ENCODE results near the gene LRRC58.

The LRRC58 gene

GRCh38 chr3:120280566-120280965, 68.6 kb downstream of the LRRC58 start:
- Histone ChIP-seq H3K27ac (ENCODE audit: low read length) (no peak overlapping the region), H3K4me3 (ENCODE audit: low read length) (no peak overlapping the region), H3K9me3 (ENCODE audit: control insufficient read depth, insufficient read depth, low read length) (no peaks in the 10 kb centered on the region), H3K36me3 (ENCODE audit: control insufficient read depth, insufficient read depth, low read length) (no peaks in the 10 kb centered on the region), H3K27me3 (ENCODE audit: control insufficient read depth, insufficient read depth, low read length) (peaks cover 3% of the 10 kb centered on the region; the same call in 1 of the 2 replicates), H3K4me1 (ENCODE audit: control insufficient read depth, insufficient read depth, low read length) (no peaks in the 10 kb centered on the region)
- WGBS (ENCODE audit: insufficient coverage, insufficient read length), result no CpG with 5 or more reads among the region's 3 CpGs
- DNase-seq (ENCODE audit: low read depth, low spot score), result no peak

- WGBS (ENCODE audit: insufficient coverage, insufficient read length), result no CpG with 5 or more reads among the region's 1 CpG
- H3K27me3 ChIP-seq (ENCODE audit: control insufficient read depth, insufficient read depth, low read length), result peaks cover 3% of the 10 kb centered on the region; the same call in 1 of the 2 replicates
- DNase-seq (ENCODE audit: low read depth, low spot score), result no peak
- H3K9me3 ChIP-seq (ENCODE audit: control insufficient read depth, insufficient read depth, low read length), result no peaks in the 10 kb centered on the region
- no peaks in the 10 kb centered on the region for H3K36me3 ChIP-seq (ENCODE audit: control insufficient read depth, insufficient read depth, low read length)
- H3K4me1 ChIP-seq (ENCODE audit: control insufficient read depth, insufficient read depth, low read length), result no peaks in the 10 kb centered on the region
- no peak overlapping the region for H3K4me3 ChIP-seq (ENCODE audit: low read length)
- no peak overlapping the region for H3K27ac ChIP-seq (ENCODE audit: low read length)
Measured at GRCh38 chr3:120280026-120280425, 69.1 kb downstream of the LRRC58 start.

DNA sequence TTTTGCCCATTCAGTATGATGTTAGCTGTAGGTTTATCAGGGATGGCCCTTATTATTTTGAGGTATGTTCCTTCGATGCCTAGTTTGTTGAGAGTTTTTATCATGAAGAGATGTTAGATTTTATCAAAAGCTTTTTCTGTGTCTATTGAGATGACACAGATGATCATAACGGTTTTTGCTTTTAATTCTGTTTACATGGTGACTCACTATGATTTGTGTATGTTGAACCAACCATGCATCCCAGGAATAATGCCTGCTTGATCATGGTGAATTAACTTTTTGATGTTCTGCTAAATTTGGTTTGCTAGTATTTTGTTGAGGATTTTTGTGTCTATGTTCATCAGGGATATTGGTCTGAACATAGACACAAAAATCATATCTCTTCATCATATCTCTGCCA, 72.4 kb downstream of the LRRC58 start:
- Histone ChIP-seq H3K4me3 (ENCODE audit: low read length) (no peak overlapping the region), H3K27me3 (ENCODE audit: control insufficient read depth, insufficient read depth, low read length) (no peaks in the 10 kb centered on the region), H3K9me3 (ENCODE audit: control insufficient read depth, insufficient read depth, low read length) (no peaks in the 10 kb centered on the region), H3K36me3 (ENCODE audit: control insufficient read depth, insufficient read depth, low read length) (no peaks in the 10 kb centered on the region), H3K27ac (ENCODE audit: low read length) (no peak overlapping the region), H3K4me1 (ENCODE audit: control insufficient read depth, insufficient read depth, low read length) (no peaks in the 10 kb centered on the region)
- no CpG with 5 or more reads among the region's 2 CpGs for WGBS (ENCODE audit: insufficient coverage, insufficient read length)
- no peak for DNase-seq (ENCODE audit: low read depth, low spot score)

DNA sequence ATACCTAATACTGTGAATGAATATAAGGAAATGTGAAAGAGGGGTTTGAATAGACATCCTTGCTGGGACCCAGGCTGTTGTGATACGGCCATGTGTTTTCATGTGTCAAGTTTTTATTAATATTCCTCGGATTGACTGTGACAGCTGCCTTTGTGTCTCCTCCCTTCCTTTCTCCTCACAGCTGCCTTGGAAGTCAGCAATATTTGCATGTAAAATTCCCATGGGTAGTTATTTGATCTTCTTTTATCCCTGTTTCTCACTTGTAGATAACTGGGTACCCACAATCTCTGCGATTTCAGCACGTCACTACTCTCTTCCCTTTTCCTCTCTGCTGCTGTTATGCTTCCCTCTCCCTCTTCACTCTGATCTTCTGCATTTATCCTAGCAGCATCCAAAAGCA, 73.5 kb downstream of the LRRC58 start:
- H3K27ac ChIP-seq (ENCODE audit: low read length), result no peak overlapping the region
- H3K4me1 ChIP-seq (ENCODE audit: control insufficient read depth, insufficient read depth, low read length), result no peaks in the 10 kb centered on the region
- H3K4me3 ChIP-seq (ENCODE audit: low read length), result no peak overlapping the region
- WGBS (ENCODE audit: insufficient coverage, insufficient read length), result no CpG with 5 or more reads among the region's 4 CpGs
- no peaks in the 10 kb centered on the region for H3K9me3 ChIP-seq (ENCODE audit: control insufficient read depth, insufficient read depth, low read length)
- H3K36me3 ChIP-seq (ENCODE audit: control insufficient read depth, insufficient read depth, low read length), result no peaks in the 10 kb centered on the region
- no peaks in the 10 kb centered on the region for H3K27me3 ChIP-seq (ENCODE audit: control insufficient read depth, insufficient read depth, low read length)
- no peak for DNase-seq (ENCODE audit: low read depth, low spot score)

DNA sequence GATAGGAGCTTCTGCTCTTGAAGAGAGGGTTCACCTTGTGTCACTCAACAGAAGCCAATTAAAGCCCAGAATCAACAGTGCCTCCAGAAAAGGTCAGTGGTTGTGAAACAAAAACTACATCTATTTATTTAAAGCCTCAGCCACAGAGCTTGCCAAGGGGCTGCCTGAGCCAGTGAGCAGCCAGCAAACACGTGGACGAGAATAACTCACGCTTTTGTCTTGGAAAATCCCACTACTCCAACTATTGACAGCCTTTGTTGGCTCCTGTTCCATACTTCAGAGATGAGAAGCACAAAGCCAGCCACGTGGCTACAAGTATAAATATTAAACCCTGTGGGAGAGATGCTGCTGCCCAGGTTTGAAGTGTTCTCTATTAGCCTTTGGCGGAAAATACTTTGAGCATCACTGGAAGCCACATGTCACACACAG, 74.4 kb downstream of the LRRC58 start:
- Histone ChIP-seq H3K4me1 (ENCODE audit: control insufficient read depth, insufficient read depth, low read length) (no peaks in the 10 kb centered on the region), H3K9me3 (ENCODE audit: control insufficient read depth, insufficient read depth, low read length) (no peaks in the 10 kb centered on the region), H3K36me3 (ENCODE audit: control insufficient read depth, insufficient read depth, low read length) (no peaks in the 10 kb centered on the region), H3K4me3 (ENCODE audit: low read length) (no peak overlapping the region), H3K27ac (ENCODE audit: low read length) (no peak overlapping the region), H3K27me3 (ENCODE audit: control insufficient read depth, insufficient read depth, low read length) (no peaks in the 10 kb centered on the region)
- no peak for DNase-seq (ENCODE audit: low read depth, low spot score)
- no CpG with 5 or more reads among the region's 5 CpGs for WGBS (ENCODE audit: insufficient coverage, insufficient read length)

All from iPS DF 6.9 (cell line).